Kidney epithelial cell (primary cell): ENCODE results near the gene ARHGAP22. TPM values are rescaled to one million over a fixed set of nuclear protein-coding genes. Genes with fewer than 3 reads are reported as not detected.
A peak's percentile ranks its signal among the peaks of the same experiment; 100 is the strongest.

Experiments
- DNase-seq: peaks from one replicate; pipeline ENCODE4 v3.0.0-alpha.2; 2010; ENCODE audit warnings: low read depth
- H3K27me3 ChIP-seq: 2 replicates; pipeline ENCODE4 v1.6.0; 2011; ENCODE audit warnings: low read length; ENCODE audit not compliant: control insufficient read depth, insufficient read depth
- H3K36me3 ChIP-seq: 2 replicates; pipeline ENCODE4 v1.5.1; 2011; ENCODE audit warnings: low read length; ENCODE audit not compliant: control insufficient read depth, insufficient read depth
- H3K4me3 ChIP-seq: 2 replicates; pipeline ENCODE4 v1.5.1; 2011; ENCODE audit warnings: low read depth, mild to moderate bottlenecking, control low read depth, low read length
- CTCF ChIP-seq: IDR thresholded peaks from 2 replicates; pipeline ENCODE4 v1.5.1; 2011; ENCODE audit warnings: mild to moderate bottlenecking, moderate library complexity, low read length, control low read depth, inconsistent platforms; ENCODE audit not compliant: insufficient read depth, poor library complexity, severe bottlenecking
- total RNA-seq: library from RNA; depleted of rRNA; stranded (reverse); fragments of >200 nt; gene quantifications from 2 replicates; pipeline ENCODE4 v1.2.3, GENCODE V29; 2015

The ARHGAP22 gene
- total RNA-seq, 1 donor from 2014 or later: 7.0 TPM

GRCh38 chr10:48616436-48616835, 11.6 kb upstream of the ARHGAP22 start:
- H3K27me3 ChIP-seq: no peaks in the 10 kb centered on the region
- no peak for TF ChIP-seq CTCF
- no peaks in the 10 kb centered on the region for H3K36me3 ChIP-seq
- no peak overlapping the region for H3K4me3 ChIP-seq
- DNase-seq: no peak

GRCh38 chr10:48614481-48615390, 9.9 kb upstream of the ARHGAP22 start:
- no peak for DNase-seq
- no peak overlapping the region for H3K4me3 ChIP-seq
- H3K27me3 ChIP-seq: no peaks in the 10 kb centered on the region
- no peaks in the 10 kb centered on the region for H3K36me3 ChIP-seq
- TF ChIP-seq CTCF: peak; percentile 29

- Histone ChIP-seq H3K27me3 (no peaks in the 10 kb centered on the region), H3K36me3 (no peaks in the 10 kb centered on the region), H3K4me3 (no peak overlapping the region)
- DNase-seq: no peak
- TF ChIP-seq CTCF: no peak
Observed at GRCh38 chr10:48613016-48613415, 8.1 kb upstream of the ARHGAP22 start.

GRCh38 chr10:48612236-48612943, 7.5 kb upstream of the ARHGAP22 start:
- H3K36me3 ChIP-seq: no peaks in the 10 kb centered on the region
- no peak for DNase-seq

GRCh38 chr10:48611133-48611532, 6.3 kb upstream of the ARHGAP22 start:
- TF ChIP-seq CTCF: no peak
- no peak overlapping the region for H3K4me3 ChIP-seq
- no peaks in the 10 kb centered on the region for H3K36me3 ChIP-seq
- no peak for DNase-seq
- no peaks in the 10 kb centered on the region for H3K27me3 ChIP-seq

More at GRCh38 chr10:48612236-48612943, 7.5 kb upstream of the ARHGAP22 start:
- no peak for TF ChIP-seq CTCF
- H3K27me3 ChIP-seq: no peaks in the 10 kb centered on the region
- no peak overlapping the region for H3K4me3 ChIP-seq
